Uterus (tissue), 4 donors: ENCODE data around the gene UBE2Z. TPM values are rescaled to one million over a fixed set of nuclear protein-coding genes. Genes with fewer than 3 reads are reported as not detected.

Source experiments
- DNase-seq, 2 donors: peaks; one replicate each; pipeline ENCODE4 v3.0.0-alpha.2; 2019 to 2020
- H3K27ac ChIP-seq, 2 donors: fragments of 200-600 bp; sonication (generic); 1 replicate in 1 of 2; 2 replicates in 1 of 2; pipeline ENCODE4 v1.5.1; 2016 to 2018
- H3K27me3 ChIP-seq, 2 donors: fragments of 200-600 bp; sonication (generic); one replicate each; pipeline ENCODE4 v1.5.1; 2018 to 2019; ENCODE audit warnings: control low read depth in 1 of 2
- H3K36me3 ChIP-seq, 2 donors: fragments of 200-600 bp; sonication (generic); one replicate each; pipeline ENCODE4 v1.5.1; 2019; ENCODE audit warnings: control low read depth in 1 of 2
- H3K4me1 ChIP-seq, 2 donors: fragments of 200-600 bp; sonication (generic); one replicate each; pipeline ENCODE4 v1.5.1; 2018 to 2019; ENCODE audit warnings: control low read depth in 1 of 2
- H3K4me3 ChIP-seq, 2 donors: fragments of 200-600 bp; sonication (generic); 1 replicate in 1 of 2; 2 replicates in 1 of 2; pipeline ENCODE4 v1.5.1; 2018 to 2019; ENCODE audit warnings: mild to moderate bottlenecking in 1 of 2
- H3K9me3 ChIP-seq, 2 donors: fragments of 200-600 bp; sonication (generic); one replicate each; pipeline ENCODE4 v1.5.1; 2019; ENCODE audit warnings: control low read depth in 1 of 2
- POLR2A ChIP-seq, 2 donors: fragments of 450-650 bp; IDR thresholded peaks; one replicate each; pipeline ENCODE4 v1.6.1; 2016; ENCODE audit warnings: antibody characterized with exemption in 2 of 2, mild to moderate bottlenecking in 1 of 2, moderate library complexity in 1 of 2
- intact Hi-C: fragments of 100-400 bp; cut with DNase I; formaldehyde crosslinking; loops from one replicate; pipeline ENCODE4 v1.15.1; 2023; ENCODE audit warnings: low total_unique reads
- total RNA-seq, 4 donors: library from RNA; depleted of rRNA in 3 of 4; stranded (reverse); fragments of >200 nt in 3 of 4; gene quantifications; one replicate each; pipeline versions ENCODE4 v1.1.0 to v1.2.4, GENCODE V29; 2014 to 2023
- TF ChIP-seq, protein P1 (sequence below), 4 experiments: fragments of 200-600 bp in 2 of 4; fragments of 450-650 bp in 2 of 4; sonication (generic) in 2 of 4; IDR thresholded peaks; one replicate each; pipeline ENCODE4 v1.5.1; 2016 to 2019; ENCODE audit warnings: antibody characterized with exemption in 4 of 4, mild to moderate bottlenecking in 2 of 4, moderate library complexity in 1 of 4
- donor health status: DM: yes; HTN: yes; CAD: no.

The UBE2Z gene
- total RNA-seq, 4 donors from 2014 or later, result 25.0 to 77.9 (median 59.4) TPM

DNA sequence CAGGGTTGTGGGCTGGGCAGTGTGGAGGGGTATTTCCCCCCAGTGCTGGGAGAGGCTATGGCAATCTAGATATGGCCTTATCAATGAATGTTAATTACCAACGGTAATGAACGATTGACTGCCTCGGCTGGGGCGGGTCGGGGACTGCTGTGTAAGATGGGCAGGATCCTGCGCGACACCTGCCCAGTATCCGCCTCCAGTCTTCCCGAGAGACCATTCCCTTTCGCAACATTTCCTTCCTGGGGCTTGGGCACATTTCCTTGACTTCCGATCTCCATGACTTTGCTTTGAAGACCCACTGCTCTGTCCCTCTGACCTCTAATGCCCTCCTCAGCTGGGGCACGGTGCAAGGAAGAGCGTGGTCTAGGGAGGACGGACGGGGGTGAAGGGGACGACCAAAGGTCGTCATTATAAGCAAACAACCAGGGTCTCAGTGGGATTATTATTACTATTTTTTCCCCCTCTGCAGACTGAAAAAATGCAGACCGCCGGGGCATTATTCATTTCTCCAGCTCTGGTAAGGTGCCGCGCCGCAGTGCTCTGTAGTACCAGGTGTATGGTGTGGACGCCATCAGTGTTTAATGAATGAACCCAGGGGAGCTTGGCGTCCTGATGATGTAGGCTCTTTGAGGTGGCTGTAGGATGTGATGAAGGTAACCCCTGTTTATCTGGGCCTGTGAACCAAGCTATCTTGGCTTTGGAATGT is 15.1 kb upstream of the UBE2Z start:
- DNase-seq, result no peak
- H3K27ac ChIP-seq, result peak overlapping the region; percentile 50 to 69
- intact Hi-C loops, result no loop called here
- no peaks in the 10 kb centered on the region for H3K9me3 ChIP-seq
- H3K36me3 ChIP-seq, result no peaks in the 10 kb centered on the region
- TF ChIP-seq, protein P1, sequence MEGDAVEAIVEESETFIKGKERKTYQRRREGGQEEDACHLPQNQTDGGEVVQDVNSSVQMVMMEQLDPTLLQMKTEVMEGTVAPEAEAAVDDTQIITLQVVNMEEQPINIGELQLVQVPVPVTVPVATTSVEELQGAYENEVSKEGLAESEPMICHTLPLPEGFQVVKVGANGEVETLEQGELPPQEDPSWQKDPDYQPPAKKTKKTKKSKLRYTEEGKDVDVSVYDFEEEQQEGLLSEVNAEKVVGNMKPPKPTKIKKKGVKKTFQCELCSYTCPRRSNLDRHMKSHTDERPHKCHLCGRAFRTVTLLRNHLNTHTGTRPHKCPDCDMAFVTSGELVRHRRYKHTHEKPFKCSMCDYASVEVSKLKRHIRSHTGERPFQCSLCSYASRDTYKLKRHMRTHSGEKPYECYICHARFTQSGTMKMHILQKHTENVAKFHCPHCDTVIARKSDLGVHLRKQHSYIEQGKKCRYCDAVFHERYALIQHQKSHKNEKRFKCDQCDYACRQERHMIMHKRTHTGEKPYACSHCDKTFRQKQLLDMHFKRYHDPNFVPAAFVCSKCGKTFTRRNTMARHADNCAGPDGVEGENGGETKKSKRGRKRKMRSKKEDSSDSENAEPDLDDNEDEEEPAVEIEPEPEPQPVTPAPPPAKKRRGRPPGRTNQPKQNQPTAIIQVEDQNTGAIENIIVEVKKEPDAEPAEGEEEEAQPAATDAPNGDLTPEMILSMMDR (IDR thresholded peaks at IDR 0.05), result no peak
- no peak for TF ChIP-seq POLR2A (IDR thresholded peaks at IDR 0.05)
- H3K27me3 ChIP-seq, result no peaks in the 10 kb centered on the region
- H3K4me1 ChIP-seq, result peaks cover 0 to 8% of the 10 kb centered on the region in 2 donors
- H3K4me3 ChIP-seq, result peak overlapping the region; percentile 58 to 86

DNA sequence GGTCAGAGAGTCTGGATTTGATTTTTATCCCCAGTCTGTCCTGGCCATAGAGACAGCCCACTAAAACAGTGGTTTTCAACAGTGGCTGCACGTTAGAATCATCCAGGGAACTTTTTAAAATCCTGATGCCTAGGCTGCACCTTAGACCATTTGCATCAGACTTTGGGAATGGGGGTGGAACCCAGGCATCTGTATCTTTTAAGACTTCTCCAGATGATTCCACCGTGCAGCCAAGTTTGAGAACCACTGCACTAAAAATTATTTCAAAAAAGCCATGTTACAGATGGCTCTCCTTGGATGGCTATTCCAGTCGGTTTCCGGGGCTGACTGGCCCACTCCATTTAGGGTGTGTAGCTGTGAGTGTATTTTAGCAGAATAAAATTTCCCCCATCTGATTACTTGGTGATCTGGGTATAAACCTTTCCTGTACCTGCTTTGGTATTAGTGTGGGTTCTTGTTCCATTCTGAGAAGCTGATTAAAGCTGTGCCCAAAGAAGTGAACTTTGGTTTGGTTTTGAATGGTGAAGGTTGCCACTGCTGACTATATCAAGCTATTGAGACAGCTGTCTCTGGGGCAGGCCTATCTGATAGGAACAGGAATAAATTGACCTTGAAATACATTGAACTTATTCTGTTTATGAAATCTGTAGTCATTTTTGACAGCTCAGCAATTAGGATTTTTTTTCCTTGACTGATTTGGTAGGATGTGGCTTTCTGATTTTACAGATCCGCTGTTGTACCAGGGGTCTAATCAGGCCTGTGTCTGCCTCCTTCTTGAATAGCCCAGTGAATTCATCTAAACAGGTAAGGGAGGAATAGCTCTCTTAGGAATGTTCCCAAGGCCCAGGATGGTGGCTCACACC is 14.3 kb upstream of the UBE2Z start:
- Histone ChIP-seq H3K36me3 (no peaks in the 10 kb centered on the region), H3K4me3 (peak overlapping the region; percentile 58 to 86), H3K27ac (no peak overlapping the region), H3K27me3 (no peaks in the 10 kb centered on the region), H3K4me1 (peaks cover 0 to 8% of the 10 kb centered on the region in 2 donors), H3K9me3 (no peaks in the 10 kb centered on the region)
- no peak for DNase-seq
- intact Hi-C loops, result no loop called here
- TF ChIP-seq, protein P1 (IDR thresholded peaks at IDR 0.05), result no peak
- TF ChIP-seq POLR2A (IDR thresholded peaks at IDR 0.05), result no peak

DNA sequence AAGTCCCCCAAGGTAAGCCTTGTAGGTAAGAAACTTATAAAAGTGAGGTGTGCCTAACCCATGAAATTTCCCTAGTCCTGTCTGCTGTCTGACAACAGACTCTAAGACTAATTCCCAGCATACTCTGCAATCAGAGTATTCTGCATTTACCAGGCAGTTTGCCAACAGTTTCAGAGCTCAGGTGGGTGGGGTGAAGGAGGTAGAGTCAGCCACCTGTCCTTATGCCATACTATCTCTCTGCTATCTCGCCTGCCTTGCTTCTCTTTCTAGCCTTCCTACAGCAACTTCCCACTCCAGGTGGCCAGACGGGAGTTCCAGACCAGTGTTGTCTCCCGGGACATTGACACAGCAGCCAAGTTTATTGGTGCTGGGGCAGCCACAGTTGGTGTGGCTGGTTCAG is 13.3 kb upstream of the UBE2Z start:
- Histone ChIP-seq H3K4me3 (no peak overlapping the region), H3K27me3 (no peaks in the 10 kb centered on the region), H3K27ac (no peak overlapping the region), H3K4me1 (peaks cover 0 to 8% of the 10 kb centered on the region in 2 donors), H3K9me3 (no peaks in the 10 kb centered on the region), H3K36me3 (no peaks in the 10 kb centered on the region)
- DNase-seq, result no peak
- intact Hi-C loops, result no loop called here
- no peak for TF ChIP-seq POLR2A (IDR thresholded peaks at IDR 0.05)
- TF ChIP-seq, protein P1 (IDR thresholded peaks at IDR 0.05), result no peak

DNA sequence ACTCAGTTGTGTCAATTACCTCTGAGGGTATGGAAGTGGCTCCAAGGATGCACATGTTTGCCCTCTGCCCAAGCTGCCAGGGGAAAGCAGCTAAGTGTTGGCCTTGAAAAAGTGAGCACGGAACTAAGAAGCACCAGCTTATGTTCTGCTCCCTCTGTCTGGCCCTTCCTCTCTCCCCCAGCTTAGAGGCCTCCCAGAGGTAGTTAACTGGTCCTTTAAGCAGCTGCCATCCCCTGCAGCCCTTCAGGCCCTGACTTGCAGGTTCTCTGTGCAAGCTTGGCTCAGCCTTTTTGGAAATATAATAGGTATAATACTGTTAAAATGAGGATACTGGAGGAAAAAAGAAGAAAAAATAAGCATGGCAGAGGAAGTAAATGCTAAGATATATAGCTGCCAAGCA is 7.0 kb upstream of the UBE2Z start:
- Histone ChIP-seq H3K36me3 (no peaks in the 10 kb centered on the region), H3K27me3 (no peaks in the 10 kb centered on the region), H3K27ac (no peak overlapping the region), H3K4me3 (no peak overlapping the region), H3K4me1 (no peaks in the 10 kb centered on the region), H3K9me3 (no peaks in the 10 kb centered on the region)
- no peak for DNase-seq
- TF ChIP-seq, protein P1 (IDR thresholded peaks at IDR 0.05), result no peak
- TF ChIP-seq POLR2A (IDR thresholded peaks at IDR 0.05), result no peak
- intact Hi-C loops, result no loop called here

DNA sequence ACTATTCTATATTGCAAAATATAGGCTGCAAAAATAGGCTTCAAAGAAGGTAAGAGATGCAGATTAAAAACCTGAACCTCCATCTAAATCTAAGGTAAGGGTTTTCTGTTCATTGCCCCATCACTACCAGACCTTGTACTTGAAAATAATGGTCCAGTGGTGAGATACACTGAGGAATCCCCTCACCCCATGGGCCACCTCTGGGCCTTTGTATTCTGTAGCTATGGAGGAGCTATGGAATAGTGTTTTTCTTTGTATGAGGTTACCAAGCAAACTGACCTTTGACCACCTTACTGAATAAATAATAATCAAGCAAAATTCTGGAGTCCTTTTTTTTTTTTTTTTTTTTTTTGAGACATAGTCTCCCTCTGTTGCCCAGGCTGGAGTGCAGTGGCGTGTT is 4.8 kb upstream of the UBE2Z start:
- intact Hi-C loops, result no loop called here
- DNase-seq, result no peak
- TF ChIP-seq POLR2A (IDR thresholded peaks at IDR 0.05), result no peak
- TF ChIP-seq, protein P1 (IDR thresholded peaks at IDR 0.05), result no peak

More for the DNA sequence above, 4.8 kb upstream of the UBE2Z start:
- no peaks in the 10 kb centered on the region for H3K27me3 ChIP-seq
- H3K9me3 ChIP-seq, result no peaks in the 10 kb centered on the region
- H3K27ac ChIP-seq, result no peak overlapping the region
- no peaks in the 10 kb centered on the region for H3K36me3 ChIP-seq
- H3K4me1 ChIP-seq, result no peaks in the 10 kb centered on the region
- H3K4me3 ChIP-seq, result no peak overlapping the region
